VCaP (cell line): Measurements from ENCODE around the gene TET3.
A peak's percentile ranks its signal among the peaks of the same experiment; 100 is the strongest.

Source experiments
- H3K27ac ChIP-seq: fragments of 450-650 bp; 2 replicates; pipeline ENCODE4 v1.5.1; 2017
- TF ChIP-seq, protein P1 (sequence below): fragments of 450-650 bp; conservative IDR thresholded peaks from 2 replicates; pipeline ENCODE4 v1.5.1; 2017; ENCODE audit warnings: mild to moderate bottlenecking, moderate library complexity

Gene TET3

DNA sequence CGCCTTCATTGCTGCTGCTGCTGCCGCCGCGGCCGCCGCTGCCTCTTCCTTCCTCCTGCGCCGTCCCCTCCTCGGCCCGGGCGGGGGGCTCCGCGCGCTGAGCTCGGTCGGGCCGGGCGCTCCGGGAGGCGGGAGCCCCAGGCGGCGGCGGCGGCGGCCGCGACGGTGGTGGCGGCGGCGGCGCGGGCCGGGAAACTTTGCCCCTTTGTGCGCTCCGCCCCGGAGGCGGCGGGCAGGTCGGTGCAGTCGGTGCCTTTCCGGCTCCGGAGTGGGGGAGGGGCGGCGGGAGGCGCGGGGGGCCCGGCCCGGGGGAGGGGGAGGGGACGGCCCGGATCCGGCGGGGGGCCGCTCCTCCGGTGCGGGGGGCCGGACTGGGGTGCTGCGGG lies 205 bp downstream of the TET3 start:
- H3K27ac ChIP-seq = peak overlapping the region; percentile 100
- TF ChIP-seq, protein P1, sequence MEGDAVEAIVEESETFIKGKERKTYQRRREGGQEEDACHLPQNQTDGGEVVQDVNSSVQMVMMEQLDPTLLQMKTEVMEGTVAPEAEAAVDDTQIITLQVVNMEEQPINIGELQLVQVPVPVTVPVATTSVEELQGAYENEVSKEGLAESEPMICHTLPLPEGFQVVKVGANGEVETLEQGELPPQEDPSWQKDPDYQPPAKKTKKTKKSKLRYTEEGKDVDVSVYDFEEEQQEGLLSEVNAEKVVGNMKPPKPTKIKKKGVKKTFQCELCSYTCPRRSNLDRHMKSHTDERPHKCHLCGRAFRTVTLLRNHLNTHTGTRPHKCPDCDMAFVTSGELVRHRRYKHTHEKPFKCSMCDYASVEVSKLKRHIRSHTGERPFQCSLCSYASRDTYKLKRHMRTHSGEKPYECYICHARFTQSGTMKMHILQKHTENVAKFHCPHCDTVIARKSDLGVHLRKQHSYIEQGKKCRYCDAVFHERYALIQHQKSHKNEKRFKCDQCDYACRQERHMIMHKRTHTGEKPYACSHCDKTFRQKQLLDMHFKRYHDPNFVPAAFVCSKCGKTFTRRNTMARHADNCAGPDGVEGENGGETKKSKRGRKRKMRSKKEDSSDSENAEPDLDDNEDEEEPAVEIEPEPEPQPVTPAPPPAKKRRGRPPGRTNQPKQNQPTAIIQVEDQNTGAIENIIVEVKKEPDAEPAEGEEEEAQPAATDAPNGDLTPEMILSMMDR = no peak

DNA sequence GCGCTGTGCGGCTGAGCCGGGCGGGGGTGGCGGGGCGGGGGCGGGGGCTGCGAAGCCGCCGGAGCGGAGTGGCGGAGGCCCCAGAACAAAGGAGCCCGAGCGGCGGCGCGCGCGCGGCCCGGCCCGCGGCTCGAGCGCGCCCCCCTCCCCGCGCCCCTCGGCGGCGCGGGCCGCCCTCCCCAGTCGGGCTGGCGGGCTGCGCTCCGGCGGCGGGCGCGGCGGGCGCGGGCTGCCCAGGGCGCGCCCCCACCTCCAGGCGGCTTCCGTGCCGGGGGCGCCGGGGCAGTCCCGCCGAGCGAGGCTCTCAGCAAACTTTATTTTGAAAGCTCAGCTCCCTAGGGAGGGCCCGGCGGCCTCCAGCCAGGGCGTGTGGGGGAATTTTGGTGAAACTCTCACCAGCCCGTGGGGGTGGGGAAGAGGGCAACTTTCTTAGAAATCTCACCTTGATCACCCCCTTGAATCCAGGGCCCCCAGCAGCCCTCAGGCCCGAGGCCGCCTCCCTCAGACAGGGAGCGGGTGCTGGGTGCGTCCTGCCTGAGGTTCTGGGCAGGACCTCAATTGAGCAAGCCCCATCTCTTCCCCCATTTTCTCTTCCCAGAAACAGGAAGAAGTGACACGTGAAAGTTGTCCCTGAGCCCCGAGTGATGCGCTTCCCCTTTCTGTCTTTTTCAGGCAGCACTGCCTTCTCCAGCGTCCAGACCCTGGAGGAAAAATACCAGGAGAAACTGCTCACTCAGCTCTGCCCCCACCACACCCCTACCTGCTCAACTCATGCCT lies 786 bp downstream of the TET3 start:
- TF ChIP-seq, protein P1 = no peak
- H3K27ac ChIP-seq = peak overlapping the region; percentile 100

DNA sequence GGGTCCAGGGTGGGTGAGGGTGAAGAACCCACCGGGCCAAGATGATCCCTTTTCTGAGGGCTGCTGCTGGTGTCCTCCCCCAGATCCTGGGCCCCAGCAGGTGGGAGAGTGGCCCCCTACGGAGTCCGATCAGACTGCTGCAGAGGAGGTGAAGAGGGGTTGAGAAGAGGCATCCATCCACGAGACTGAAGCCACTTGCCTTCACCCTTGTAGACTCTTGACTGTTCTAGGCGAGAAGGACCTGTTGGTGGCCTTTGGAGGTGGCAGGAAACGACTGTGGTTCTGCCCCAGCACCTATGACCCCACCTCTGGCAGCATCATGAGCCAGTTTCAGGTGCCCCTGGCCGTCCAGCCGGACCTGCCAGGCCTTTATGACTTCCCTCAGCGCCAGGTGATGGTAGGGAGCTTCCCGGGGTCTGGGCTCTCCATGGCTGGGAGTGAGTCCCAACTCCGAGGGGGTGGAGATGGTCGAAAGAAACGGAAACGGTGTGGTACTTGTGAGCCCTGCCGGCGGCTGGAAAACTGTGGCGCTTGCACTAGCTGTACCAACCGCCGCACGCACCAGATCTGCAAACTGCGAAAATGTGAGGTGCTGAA lies 1.5 kb downstream of the TET3 start:
- H3K27ac ChIP-seq = peak overlapping the region; percentile 100
- TF ChIP-seq, protein P1 = no peak

DNA sequence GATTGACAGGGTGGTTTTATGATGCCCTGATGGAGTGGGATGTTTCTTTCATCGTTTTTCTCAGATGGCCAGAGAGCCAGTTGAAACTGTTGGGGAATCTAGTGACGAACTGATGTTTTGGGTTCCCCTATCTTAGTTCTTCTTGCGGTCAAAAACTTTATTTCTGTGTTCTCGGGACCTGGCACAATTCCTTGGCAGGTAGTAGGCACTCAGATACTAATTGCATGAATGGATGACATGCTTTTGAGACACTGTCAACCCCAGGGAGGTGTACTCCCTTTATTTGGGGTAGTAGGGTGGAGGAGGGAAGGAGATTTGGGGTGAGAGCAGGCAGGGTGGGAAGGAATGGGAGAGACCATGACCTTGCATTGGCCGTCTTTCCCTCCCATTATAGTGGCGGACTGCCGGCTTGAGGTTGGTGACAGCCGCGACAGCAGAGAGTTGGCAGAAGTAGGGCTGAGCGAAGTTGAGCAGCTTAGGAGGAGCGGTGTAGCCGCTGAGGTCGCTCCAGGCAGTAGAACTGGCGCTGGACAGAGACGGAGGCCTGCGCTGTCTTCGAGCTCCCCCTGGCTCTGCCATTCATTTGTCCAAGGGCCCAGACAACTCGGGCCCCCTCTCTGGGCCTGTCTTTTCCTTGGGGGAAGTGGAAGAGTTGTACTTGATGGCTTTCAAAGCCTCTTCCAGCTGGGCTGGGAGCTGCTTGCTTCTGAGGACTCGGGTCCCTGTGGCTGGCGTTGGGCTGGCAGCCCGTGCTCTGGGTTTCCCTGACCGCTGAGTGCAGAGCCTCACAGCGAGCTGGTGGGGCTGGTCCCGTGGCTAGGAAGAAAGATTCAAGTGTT lies 2.6 kb downstream of the TET3 start:
- TF ChIP-seq, protein P1 = peak; percentile 27
- H3K27ac ChIP-seq = peak overlapping the region; percentile 100

DNA sequence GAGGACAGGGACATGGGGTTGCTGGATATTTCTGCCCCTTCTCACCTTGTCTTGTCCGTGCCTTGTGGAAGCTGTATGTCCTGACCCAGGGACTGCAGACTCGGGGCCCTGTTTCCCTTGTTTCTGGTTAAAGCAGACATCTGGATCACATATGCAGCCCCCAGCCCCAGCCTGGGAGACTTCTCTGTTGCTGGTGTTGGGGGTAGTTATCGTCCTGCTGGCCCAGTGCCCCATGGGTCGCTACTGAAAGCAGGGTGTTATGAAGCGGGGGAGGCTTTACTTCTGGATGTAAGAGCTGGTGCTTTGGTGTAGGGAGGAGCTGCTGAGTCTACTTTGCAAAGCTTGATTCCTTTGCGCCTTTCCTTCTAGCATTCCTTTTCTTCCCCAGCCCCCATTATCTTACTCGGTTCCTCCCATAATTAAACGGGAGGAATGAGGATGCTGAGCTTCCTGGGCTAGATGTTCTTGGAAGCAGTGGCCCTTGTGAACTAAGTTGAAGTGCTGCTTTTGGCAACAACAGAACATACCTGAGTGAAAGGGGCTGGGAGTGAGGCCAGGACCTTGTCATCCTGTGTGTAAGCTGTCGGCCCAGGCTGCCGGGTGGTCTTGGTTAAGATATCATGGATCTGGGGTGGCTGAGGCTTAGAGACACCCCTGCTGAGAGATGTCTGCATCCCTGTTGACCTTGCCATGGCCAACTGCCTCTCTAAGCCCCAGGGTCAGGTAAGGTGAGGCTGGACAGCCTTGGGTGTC lies 3.4 kb downstream of the TET3 start:
- H3K27ac ChIP-seq = peak overlapping the region; percentile 100
- TF ChIP-seq, protein P1 = no peak

DNA sequence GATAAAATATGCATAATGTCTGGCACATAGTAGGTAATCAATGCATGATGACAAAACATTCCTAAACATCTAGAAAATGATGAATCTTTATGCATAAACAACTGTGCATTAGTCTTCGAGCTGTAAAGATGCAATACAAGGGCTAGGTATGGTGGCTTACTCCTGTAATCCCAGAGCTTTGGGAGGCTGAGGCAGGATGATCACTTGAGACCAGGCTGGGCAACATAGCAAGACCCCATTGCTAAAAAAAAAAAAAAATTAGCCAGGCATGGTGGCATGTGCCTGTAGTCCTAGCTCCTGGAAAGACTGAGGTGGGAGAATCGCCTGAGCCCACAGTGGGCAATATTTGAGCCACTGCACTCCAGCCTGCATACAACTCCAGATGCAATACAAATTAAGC lies 5.3 kb downstream of the TET3 start:
- TF ChIP-seq, protein P1 = no peak
- no peak overlapping the region for H3K27ac ChIP-seq
